ENCODE measurements around the gene KCTD20.
A peak's percentile ranks its signal among the peaks of the same experiment; 100 is the strongest.

The KCTD20 gene

DNA sequence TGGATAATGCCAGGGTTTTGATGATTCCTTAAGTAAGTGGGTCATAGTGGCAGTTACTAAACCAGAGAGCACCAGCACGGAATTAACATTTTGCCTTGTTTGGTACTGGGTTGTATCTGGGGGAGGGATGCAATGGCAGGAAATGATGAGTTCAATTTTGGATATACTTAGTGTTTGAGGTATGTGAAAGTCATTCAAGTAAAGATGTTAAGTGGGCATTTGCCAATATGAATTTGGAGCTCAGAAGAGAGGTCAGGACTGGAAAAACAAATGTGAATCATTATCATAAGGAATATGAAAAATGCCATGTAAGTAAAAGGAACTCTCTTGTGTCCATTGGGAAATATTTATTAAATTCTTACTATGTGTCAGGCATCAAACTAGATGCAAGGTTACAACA is 6.3 kb upstream of the KCTD20 start:
- no peaks in the 10 kb centered on the region for H3K9me3 ChIP-seq (replicated peaks; ENCODE audit: insufficient read depth, low read length)
- TF ChIP-seq, protein P1, sequence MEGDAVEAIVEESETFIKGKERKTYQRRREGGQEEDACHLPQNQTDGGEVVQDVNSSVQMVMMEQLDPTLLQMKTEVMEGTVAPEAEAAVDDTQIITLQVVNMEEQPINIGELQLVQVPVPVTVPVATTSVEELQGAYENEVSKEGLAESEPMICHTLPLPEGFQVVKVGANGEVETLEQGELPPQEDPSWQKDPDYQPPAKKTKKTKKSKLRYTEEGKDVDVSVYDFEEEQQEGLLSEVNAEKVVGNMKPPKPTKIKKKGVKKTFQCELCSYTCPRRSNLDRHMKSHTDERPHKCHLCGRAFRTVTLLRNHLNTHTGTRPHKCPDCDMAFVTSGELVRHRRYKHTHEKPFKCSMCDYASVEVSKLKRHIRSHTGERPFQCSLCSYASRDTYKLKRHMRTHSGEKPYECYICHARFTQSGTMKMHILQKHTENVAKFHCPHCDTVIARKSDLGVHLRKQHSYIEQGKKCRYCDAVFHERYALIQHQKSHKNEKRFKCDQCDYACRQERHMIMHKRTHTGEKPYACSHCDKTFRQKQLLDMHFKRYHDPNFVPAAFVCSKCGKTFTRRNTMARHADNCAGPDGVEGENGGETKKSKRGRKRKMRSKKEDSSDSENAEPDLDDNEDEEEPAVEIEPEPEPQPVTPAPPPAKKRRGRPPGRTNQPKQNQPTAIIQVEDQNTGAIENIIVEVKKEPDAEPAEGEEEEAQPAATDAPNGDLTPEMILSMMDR (IDR thresholded peaks at IDR 0.05; ENCODE audit: low read length) = no peak
- no peak for TF ChIP-seq EZH2 (optimal IDR thresholded peaks at IDR 0.05; ENCODE audit: low read depth, low read length)
- no peak for TF ChIP-seq EZH2phosphoT487 (IDR thresholded peaks at IDR 0.05; ENCODE audit: low read length)
- peaks cover 10% of the 10 kb centered on the region; the same call in 1 of the 2 replicates for H3F3A ChIP-seq (ENCODE audit: insufficient read depth, low read length)
- H3K27me3 ChIP-seq (replicated peaks; ENCODE audit: insufficient read depth, low read length) = no peaks in the 10 kb centered on the region
- DNase-seq = no peak
- no peaks in the 10 kb centered on the region for H3K36me3 ChIP-seq (replicated peaks; ENCODE audit: insufficient read depth, low read length)
- no peak overlapping the region for H2AFZ ChIP-seq (ENCODE audit: low read length)
- no peaks in the 10 kb centered on the region for H3K79me2 ChIP-seq (ENCODE audit: low read length)
- peaks cover 12% of the 10 kb centered on the region for H3K4me1 ChIP-seq (ENCODE audit: low read length)
- H3K27ac ChIP-seq (ENCODE audit: low read length) = no peak overlapping the region
- H3K4me2 ChIP-seq (ENCODE audit: low read depth, low read length) = no peak overlapping the region
- H4K20me1 ChIP-seq (ENCODE audit: insufficient read depth, low read length) = no peaks in the 10 kb centered on the region
- no peak overlapping the region for H3K9ac ChIP-seq (ENCODE audit: low read length)
- no peaks in the 10 kb centered on the region for H3K9me2 ChIP-seq (replicated peaks; ENCODE audit: insufficient read depth, low read length)
- H3K4me3 ChIP-seq (ENCODE audit: low read length) = no peak overlapping the region

DNA sequence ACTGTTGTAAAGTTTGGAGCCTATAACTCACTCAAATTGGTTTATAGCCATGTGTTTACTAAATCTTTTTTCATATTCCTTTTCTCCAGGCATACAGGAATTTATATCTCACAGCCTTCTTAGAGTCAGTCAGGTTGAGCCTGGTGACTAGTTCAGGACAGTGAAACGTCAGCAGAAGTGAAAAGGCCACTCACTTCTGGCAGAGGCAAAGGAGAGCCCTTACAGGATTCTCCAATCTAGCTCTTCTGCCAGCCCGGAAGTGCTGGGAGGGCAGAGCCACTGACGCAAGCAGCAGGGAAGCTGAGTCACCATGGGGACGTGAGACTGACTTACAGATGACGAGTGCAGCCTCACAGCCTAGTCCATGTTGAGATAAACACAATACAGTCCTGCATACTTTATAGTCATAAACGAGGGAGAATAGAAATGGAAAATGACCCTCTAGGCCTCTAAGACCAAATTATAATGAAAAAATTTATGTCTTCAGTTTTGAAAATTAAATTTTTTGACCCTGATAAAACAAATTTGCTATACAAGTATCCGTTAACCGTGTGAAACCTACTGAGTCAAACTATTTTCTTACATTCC is 1.4 kb upstream of the KCTD20 start:
- Histone ChIP-seq H3K4me3 (ENCODE audit: low read length) (no peak overlapping the region), H3K4me1 (ENCODE audit: low read length) (peaks cover 14% of the 10 kb centered on the region), H2AFZ (ENCODE audit: low read length) (peak overlapping the region; percentile 45; the same call in 1 of the 2 replicates), H3K9me2 (replicated peaks; ENCODE audit: insufficient read depth, low read length) (no peaks in the 10 kb centered on the region), H4K20me1 (ENCODE audit: insufficient read depth, low read length) (no peaks in the 10 kb centered on the region), H3K27ac (ENCODE audit: low read length) (peak overlapping the region; percentile 82), H3F3A (ENCODE audit: insufficient read depth, low read length) (peaks cover 39% of the 10 kb centered on the region), H3K4me2 (ENCODE audit: low read depth, low read length) (peak overlapping the region; percentile 30), H3K79me2 (ENCODE audit: low read length) (peaks cover 41% of the 10 kb centered on the region), H3K9me3 (replicated peaks; ENCODE audit: insufficient read depth, low read length) (no peaks in the 10 kb centered on the region), H3K27me3 (replicated peaks; ENCODE audit: insufficient read depth, low read length) (no peaks in the 10 kb centered on the region), H3K36me3 (replicated peaks; ENCODE audit: insufficient read depth, low read length) (no peaks in the 10 kb centered on the region), H3K9ac (ENCODE audit: low read length) (peak overlapping the region; percentile 32; the same call in 1 of the 2 replicates)
- peak; percentile 77 for DNase-seq
- TF ChIP-seq, protein P1 (IDR thresholded peaks at IDR 0.05; ENCODE audit: low read length) = no peak
- TF ChIP-seq EZH2 (optimal IDR thresholded peaks at IDR 0.05; ENCODE audit: low read depth, low read length) = no peak

DNA sequence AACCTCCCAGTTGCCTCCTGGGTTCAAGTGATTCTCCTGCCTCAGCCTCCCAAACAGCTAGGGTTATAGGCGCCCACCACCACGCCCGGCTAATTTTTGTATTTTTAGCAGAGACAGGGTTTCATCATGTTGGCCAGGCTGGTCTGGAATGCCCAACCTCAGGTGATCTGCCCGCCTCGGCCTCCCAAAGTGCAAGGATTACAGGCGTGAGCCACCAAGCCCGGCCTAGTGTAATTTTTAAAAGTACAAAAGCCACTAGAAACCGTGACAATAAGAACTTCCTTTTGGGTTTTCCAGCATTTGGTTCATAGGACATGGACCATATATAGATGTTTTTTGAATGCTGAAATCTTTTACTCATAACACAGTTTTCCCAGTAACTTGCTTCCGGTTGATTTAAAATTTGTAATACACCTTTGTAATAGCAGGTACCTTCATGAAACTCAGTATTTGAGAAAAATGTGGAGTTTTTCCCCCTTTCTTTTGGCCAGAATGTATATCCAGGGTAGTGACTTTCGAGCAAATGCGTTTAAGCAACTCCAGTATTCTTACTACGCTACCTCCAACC is 613 bp upstream of the KCTD20 start:
- TF ChIP-seq EZH2phosphoT487 (IDR thresholded peaks at IDR 0.05; ENCODE audit: low read length) = no peak
- TF ChIP-seq, protein P1 (IDR thresholded peaks at IDR 0.05; ENCODE audit: low read length) = no peak
- no peak for TF ChIP-seq EZH2 (optimal IDR thresholded peaks at IDR 0.05; ENCODE audit: low read depth, low read length)
- peak overlapping the region; percentile 67 for H3K4me3 ChIP-seq (ENCODE audit: low read length)

More for the DNA sequence above, 613 bp upstream of the KCTD20 start:
- peaks cover 14% of the 10 kb centered on the region for H3K4me1 ChIP-seq (ENCODE audit: low read length)
- H3F3A ChIP-seq (ENCODE audit: insufficient read depth, low read length) = peaks cover 39% of the 10 kb centered on the region
- H4K20me1 ChIP-seq (ENCODE audit: insufficient read depth, low read length) = no peaks in the 10 kb centered on the region
- peak overlapping the region; percentile 92 for H3K4me2 ChIP-seq (ENCODE audit: low read depth, low read length)
- peak overlapping the region; percentile 76 for H3K9ac ChIP-seq (ENCODE audit: low read length)
- peaks cover 49% of the 10 kb centered on the region for H3K79me2 ChIP-seq (ENCODE audit: low read length)
- H3K9me3 ChIP-seq (replicated peaks; ENCODE audit: insufficient read depth, low read length) = no peaks in the 10 kb centered on the region
- peak overlapping the region; percentile 82 for H3K27ac ChIP-seq (ENCODE audit: low read length)
- DNase-seq = no peak
- H2AFZ ChIP-seq (ENCODE audit: low read length) = peak overlapping the region; percentile 82
- H3K36me3 ChIP-seq (replicated peaks; ENCODE audit: insufficient read depth, low read length) = no peaks in the 10 kb centered on the region
- no peaks in the 10 kb centered on the region for H3K27me3 ChIP-seq (replicated peaks; ENCODE audit: insufficient read depth, low read length)
- H3K9me2 ChIP-seq (replicated peaks; ENCODE audit: insufficient read depth, low read length) = no peaks in the 10 kb centered on the region

Data from MM.1S (cell line).